Central memory CD8-positive, alpha-beta T cell (primary cell): ENCODE data around the gene UBFD1.
A peak's percentile ranks its signal among the peaks of the same experiment; 100 is the strongest.
"Not testable (repeated sequence)": the region's sequence is repeated elsewhere in the genome, so short reads cannot be mapped to it uniquely, and the experiment has no call there.

ENCODE experiments used
- ATAC-seq: fragments of 150-1000 bp; cut with Tn5 transposase; replicated peaks from 2 replicates; pipeline ENCODE4 v1.10.0; 2022; ENCODE audit warnings: mild to moderate bottlenecking, moderate FRiP score, moderate number of reproducible peaks; ENCODE audit not compliant: poor library complexity, severe bottlenecking; ENCODE audit errors: extremely low read depth
- DNase-seq, 2 donors: peaks; one replicate each; pipeline ENCODE4 v3.0.0; 2021; ENCODE audit warnings: low spot score in 2 of 2
- H3K27ac Mint-ChIP-seq: one replicate; pipeline ENCODE4 v1.8.0; 2022; ENCODE audit warnings: low read depth, mild to moderate bottlenecking, moderate library complexity, mixed read lengths
- H3K27me3 Mint-ChIP-seq: one replicate; pipeline ENCODE4 v1.8.0; 2022; ENCODE audit warnings: mixed read lengths
- H3K36me3 Mint-ChIP-seq: one replicate; pipeline ENCODE4 v1.8.0; 2022; ENCODE audit warnings: mild to moderate bottlenecking, moderate library complexity, mixed read lengths; ENCODE audit not compliant: insufficient read depth
- H3K4me1 Mint-ChIP-seq: one replicate; pipeline ENCODE4 v1.8.0; 2022; ENCODE audit warnings: mixed read lengths
- H3K4me3 Mint-ChIP-seq: one replicate; pipeline ENCODE4 v1.8.0; 2022; ENCODE audit warnings: mild to moderate bottlenecking, moderate library complexity, mixed read lengths
- H3K9me3 Mint-ChIP-seq: one replicate; pipeline ENCODE4 v1.8.0; 2022; ENCODE audit warnings: mixed read lengths

The UBFD1 gene, protein sequence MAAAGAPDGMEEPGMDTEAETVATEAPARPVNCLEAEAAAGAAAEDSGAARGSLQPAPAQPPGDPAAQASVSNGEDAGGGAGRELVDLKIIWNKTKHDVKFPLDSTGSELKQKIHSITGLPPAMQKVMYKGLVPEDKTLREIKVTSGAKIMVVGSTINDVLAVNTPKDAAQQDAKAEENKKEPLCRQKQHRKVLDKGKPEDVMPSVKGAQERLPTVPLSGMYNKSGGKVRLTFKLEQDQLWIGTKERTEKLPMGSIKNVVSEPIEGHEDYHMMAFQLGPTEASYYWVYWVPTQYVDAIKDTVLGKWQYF

DNA sequence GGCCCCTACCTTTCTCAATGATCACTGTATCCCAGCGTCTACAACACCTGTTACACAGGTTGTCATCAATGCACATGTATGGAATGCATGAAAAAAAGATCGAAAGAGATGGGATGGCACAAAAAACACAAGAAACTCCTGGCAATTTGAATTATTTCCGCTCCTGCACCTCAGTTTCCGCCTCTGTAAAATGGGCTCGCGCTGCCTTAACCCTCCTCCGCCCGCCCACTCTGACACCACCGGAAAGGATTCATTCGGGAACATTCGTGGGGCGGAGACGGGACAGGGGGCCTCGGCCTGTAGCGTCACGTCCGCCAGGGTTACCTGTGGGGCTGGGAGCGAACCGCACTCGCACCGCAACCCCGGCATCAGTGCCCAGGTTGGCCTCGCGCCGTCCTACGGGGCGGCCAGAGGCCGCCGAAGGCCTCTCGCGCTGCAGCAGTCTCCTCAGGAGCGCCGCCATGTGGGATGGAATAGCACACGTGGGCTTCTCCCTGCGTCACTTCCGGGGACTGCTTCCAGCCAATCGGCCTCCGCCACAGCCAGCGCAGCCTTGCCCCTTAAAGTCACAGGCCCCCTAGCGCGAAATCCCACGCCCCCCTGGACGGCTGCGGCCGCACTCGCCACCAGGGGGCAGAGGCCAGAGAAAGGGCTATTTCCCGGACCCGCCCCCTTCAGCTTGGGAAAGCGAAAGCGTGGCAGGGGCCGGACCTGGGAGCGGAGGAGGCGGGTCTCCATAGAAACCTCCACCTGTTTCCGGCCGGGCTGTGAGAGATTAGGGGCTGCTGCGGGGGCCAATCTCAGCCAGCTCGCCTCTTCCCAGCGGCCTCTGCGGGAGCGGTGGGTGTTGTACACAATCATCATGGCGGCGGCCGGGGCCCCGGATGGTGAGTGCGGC is at the start of gene UBFD1, which contains the start of gene EARS2:
UBFD1 (plus strand) TSS at position 847 of the 898 bp plus-strand sequence; CDS start at position 863, 16 bp downstream.
EARS2 (minus strand) TSS at position 470 of the 898 bp plus-strand sequence; CDS start at position 463, 7 bp downstream.
- ATAC-seq: peak; percentile 95
- H3K36me3 Mint-ChIP-seq: peaks cover 27% of the 10 kb centered on the region
- H3K4me1 Mint-ChIP-seq: peaks cover 22% of the 10 kb centered on the region
- H3K4me3 Mint-ChIP-seq: peak within 1 kb of the TSS; percentile 95
- H3K27me3 Mint-ChIP-seq: no peaks in the 10 kb centered on the region
- H3K9me3 Mint-ChIP-seq: no peaks in the 10 kb centered on the region
- DNase-seq: peak; percentile 91 to 95
- H3K27ac Mint-ChIP-seq: peak within 1 kb of the TSS; percentile 90

DNA sequence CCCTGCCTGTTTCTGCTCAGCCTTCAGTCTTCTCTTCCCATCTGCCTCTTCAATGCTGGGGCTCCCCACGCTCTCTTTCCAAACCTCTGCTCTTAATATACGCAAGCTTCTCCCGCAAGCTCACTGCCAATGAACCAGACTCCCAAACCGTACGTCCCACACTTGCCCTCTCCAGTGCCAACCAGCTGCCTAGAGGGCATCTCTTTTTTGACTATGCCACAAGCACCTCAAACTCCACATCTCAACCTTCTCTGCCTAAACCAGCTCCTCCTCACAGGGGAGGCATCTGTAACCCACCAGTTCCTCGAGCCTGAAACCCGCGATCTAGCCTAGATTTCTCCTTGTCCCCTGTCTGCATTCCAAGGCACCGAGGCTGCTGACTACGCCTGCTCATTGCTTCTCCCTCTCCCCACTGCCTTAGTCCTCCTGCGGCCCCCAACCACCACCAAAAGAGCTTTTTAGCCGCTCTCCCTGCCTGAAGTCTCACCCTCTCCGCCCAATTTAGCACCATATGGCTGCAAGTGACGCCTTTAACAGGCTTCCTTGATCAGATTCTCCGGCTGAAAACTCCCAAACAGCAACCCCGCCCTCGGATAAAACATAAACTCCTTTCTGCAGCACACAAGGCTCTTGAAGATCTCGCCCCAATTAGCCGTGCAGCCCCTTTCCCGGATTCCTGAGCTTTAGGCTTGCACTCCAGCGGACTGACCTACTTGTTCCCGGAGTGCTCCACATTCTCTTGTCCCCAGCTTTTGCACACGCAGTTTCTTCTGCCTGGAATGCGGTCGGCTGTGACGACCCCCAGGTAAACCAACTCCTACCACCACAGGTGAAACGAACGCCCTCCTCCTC is 48.7 kb upstream of the UBFD1 start:
- Mint-ChIP-seq H3K4me3 (peak overlapping the region; percentile 92), H3K27me3 (no peaks in the 10 kb centered on the region), H3K27ac (peak overlapping the region; percentile 99), H3K36me3 (peaks cover 28% of the 10 kb centered on the region), H3K9me3 (no peaks in the 10 kb centered on the region), H3K4me1 (peaks cover 58% of the 10 kb centered on the region)
- no peak for DNase-seq
- no peak for ATAC-seq

DNA sequence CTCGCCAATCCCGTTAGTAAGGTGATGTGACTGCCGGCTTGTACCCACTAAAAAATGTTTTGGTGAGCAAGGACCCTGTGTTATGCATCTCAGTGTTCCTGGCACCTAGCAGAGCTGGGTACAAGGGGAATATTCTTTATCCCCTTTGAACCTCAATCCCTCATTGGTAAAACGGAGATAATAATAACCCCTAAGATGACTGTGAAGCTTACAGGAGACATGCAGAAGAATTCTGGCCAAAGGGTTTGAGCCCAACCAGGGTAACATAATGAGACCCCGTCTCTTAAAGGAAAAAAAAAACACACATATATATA is 48.1 kb upstream of the UBFD1 start:
- Mint-ChIP-seq H3K36me3 (peaks cover 24% of the 10 kb centered on the region), H3K27me3 (no peaks in the 10 kb centered on the region), H3K4me3 (peak overlapping the region; percentile 92), H3K27ac (peak overlapping the region; percentile 99), H3K9me3 (no peaks in the 10 kb centered on the region), H3K4me1 (peaks cover 58% of the 10 kb centered on the region)
- DNase-seq (no peak), ATAC-seq (no peak)

DNA sequence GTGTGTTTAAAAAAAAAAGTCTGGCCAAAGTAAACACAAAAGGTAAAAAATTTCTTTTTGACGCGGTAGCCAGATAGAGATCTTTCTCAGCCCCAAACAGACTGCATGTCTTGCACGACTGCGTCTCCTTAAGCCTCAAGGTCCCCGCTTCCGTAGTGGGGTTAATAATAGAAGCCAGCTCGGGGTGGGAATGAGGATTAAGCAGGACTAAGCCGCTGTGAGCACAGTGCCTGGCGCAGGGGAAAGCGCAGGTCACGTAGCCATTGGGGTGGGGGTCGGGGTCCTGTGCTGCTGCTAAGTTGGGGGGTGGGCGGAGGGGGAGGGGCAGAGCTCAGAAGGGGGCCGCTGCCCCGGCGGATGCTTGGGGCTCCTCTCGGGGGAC is 47.8 kb upstream of the UBFD1 start:
- H3K9me3 Mint-ChIP-seq: no peaks in the 10 kb centered on the region
- peak overlapping the region; percentile 92 for H3K4me3 Mint-ChIP-seq
- no peaks in the 10 kb centered on the region for H3K27me3 Mint-ChIP-seq
- peak overlapping the region; percentile 99 for H3K27ac Mint-ChIP-seq
- DNase-seq: peak; percentile 28 to 61
- peaks cover 58% of the 10 kb centered on the region for H3K4me1 Mint-ChIP-seq
- peaks cover 23% of the 10 kb centered on the region for H3K36me3 Mint-ChIP-seq
- peak; percentile 63 for ATAC-seq

DNA sequence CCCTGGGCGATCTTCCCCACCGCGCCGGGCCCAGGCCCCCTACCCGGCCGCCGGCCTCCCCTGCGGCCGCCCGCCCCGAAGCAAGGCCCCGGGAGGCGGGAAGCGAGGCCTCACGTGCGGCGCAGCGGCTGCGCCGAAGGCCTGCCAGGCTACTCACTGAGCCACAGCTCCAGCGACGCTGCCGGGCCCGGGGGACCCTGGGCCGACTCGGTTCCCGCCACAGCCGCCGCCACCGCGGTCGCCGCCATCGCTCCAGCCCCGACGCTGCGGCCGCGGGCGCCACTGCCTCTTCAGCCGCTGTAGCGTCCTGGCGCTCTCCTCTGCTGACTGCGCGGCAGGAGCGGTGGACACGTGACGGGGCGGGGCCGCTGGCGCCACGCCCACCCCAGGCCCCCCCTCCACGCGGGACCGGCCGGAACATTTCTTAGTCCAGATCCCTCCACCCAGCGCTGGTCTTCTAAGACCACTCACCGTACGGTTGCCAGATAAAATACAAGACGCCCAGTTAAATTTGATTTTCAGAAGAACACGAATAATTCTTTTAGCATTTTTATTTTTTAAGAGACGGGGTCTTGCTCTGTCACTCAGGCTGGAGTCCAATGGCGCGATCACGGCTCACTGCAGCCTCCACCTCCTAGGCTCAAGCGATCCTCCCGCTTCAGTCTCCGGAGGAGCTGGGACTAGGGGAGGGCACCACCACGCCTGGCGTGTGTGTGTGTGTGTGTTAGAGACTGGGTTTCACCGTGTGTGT is 47.2 kb upstream of the UBFD1 start, which contains the start of gene GGA2:
GGA2 (minus strand) TSS at position 331 of the 751 bp plus-strand sequence; CDS start at position 248, 83 bp downstream.
- peaks cover 57% of the 10 kb centered on the region for H3K4me1 Mint-ChIP-seq
- peak within 1 kb of the TSS; percentile 99 for H3K27ac Mint-ChIP-seq
- H3K27me3 Mint-ChIP-seq: no peaks in the 10 kb centered on the region
- DNase-seq: peak; percentile 56 to 63
- peak; percentile 81 for ATAC-seq
- peak within 1 kb of the TSS; percentile 92 for H3K4me3 Mint-ChIP-seq
- no peaks in the 10 kb centered on the region for H3K9me3 Mint-ChIP-seq
- H3K36me3 Mint-ChIP-seq: peaks cover 19% of the 10 kb centered on the region

DNA sequence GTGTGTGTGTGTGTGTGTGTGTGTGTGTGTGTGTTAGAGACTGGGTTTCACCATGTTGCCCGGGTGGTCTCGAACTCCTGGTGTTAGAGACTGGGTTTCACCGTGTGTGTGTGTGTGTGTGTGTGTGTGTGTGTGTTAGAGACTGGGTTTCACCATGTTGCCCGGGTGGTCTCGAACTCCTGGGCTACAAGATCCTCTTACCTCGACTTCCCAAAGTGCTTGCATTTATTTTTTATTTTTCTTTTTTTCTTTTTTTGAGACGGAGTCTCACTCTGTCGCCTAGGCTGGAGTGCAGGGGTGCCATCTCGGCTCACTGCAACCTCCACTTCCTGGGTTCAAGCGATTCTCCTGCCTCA is 46.6 kb upstream of the UBFD1 start:
- H3K4me1 Mint-ChIP-seq: peaks cover 59% of the 10 kb centered on the region
- not testable (repeated sequence) for ATAC-seq, DNase-seq, H3K27me3 Mint-ChIP-seq, H3K9me3 Mint-ChIP-seq
- peaks cover 20% of the 10 kb centered on the region for H3K36me3 Mint-ChIP-seq
- H3K27ac Mint-ChIP-seq: peak overlapping the region; percentile 90
- peak overlapping the region; percentile 92 for H3K4me3 Mint-ChIP-seq

DNA sequence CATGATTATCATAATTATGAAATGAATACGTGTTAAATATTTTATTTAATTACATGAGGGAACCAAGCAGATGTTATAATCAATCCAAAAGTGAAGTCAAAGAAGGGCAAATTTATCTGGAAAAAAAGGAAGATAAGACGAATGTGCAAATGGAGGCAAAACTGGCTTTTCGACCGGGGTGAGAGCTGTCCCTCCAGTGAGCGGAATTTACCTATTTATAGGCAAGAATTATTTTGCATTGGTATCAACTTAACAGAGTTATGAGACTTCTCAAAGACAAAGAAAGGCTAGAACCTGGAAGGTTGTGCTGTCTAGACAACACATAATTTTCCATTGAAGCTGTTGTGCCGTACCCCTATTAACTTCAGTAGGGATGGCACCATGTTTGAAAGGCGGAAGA is 45.8 kb upstream of the UBFD1 start:
- Mint-ChIP-seq H3K36me3 (peaks cover 18% of the 10 kb centered on the region), H3K4me1 (peaks cover 59% of the 10 kb centered on the region), H3K9me3 (no peaks in the 10 kb centered on the region), H3K27ac (peak overlapping the region; percentile 90), H3K27me3 (no peaks in the 10 kb centered on the region), H3K4me3 (peak overlapping the region; percentile 92)
- no peak for ATAC-seq
- no peak for DNase-seq

DNA sequence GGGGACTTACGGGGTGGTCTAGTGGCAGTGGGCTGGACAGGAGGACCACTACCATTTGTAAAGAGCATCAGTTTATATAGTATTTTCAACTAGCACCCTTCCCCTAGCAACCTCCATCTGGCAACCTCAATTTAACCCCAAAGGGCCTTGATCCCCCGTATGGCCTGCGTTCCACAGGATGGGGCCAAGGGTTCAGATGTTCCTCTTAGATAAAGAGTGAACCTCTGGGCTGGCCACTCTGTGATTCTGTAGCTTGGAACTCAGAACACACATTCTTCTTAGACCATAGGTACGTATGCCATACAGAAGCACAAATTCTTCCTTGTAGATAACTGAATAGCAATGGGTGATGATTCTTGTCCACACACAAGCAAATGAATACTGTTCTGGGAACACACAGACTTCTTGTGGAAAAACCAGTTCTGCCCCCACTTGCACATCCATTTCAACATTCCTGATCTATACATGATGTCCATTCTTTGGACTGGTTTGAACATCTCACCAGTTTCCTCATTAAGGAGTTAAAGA is 45.3 kb upstream of the UBFD1 start:
- Mint-ChIP-seq H3K4me3 (no peak overlapping the region), H3K27ac (no peak overlapping the region), H3K4me1 (peaks cover 55% of the 10 kb centered on the region), H3K27me3 (no peaks in the 10 kb centered on the region), H3K9me3 (no peaks in the 10 kb centered on the region), H3K36me3 (peaks cover 14% of the 10 kb centered on the region)
- ATAC-seq (no peak), DNase-seq (no peak)

DNA sequence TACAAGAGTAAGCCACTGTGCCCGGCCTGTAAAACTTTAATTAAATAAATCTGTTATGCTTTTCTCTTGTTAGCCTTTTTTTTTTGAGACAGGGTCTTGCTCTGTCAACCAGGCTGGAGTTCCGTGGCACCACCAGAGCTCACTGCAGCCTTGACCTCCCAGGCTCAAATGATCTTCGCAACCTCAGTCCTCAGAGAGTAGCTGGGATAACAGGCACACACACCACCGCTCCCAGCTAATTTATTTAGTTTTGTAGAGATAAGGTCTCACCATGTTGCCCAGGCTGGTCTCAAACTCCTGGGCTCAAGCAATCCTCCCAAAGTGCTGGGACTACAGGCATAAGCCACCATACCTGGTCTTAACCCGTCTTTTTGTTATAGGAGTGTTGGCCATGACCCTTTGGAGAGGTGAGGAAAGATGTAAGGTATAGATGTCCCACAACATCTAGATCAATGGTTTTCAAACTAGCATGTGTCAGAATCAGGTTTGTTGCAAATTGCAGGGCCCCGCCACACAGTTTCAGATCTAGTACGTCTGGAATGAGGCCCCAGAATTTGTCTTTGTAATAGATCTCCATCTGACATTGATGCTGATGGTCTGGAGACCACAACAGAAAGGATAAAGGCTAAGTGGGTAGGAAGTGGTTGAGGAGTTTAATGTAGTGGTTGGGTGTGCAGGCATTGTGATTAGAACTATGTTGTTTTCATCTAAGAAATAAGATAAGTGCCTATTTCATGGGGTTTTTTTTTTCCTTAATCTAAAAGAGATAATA is 43.0 kb upstream of the UBFD1 start:
- no peaks in the 10 kb centered on the region for H3K9me3 Mint-ChIP-seq
- H3K27me3 Mint-ChIP-seq: no peaks in the 10 kb centered on the region
- H3K36me3 Mint-ChIP-seq: peaks cover 11% of the 10 kb centered on the region
- ATAC-seq (peak; percentile 63), DNase-seq (peak in 1 of 2 donors; percentile 49)
- H3K27ac Mint-ChIP-seq: peak overlapping the region; percentile 52
- peaks cover 40% of the 10 kb centered on the region for H3K4me1 Mint-ChIP-seq
- peak overlapping the region; percentile 39 for H3K4me3 Mint-ChIP-seq

DNA sequence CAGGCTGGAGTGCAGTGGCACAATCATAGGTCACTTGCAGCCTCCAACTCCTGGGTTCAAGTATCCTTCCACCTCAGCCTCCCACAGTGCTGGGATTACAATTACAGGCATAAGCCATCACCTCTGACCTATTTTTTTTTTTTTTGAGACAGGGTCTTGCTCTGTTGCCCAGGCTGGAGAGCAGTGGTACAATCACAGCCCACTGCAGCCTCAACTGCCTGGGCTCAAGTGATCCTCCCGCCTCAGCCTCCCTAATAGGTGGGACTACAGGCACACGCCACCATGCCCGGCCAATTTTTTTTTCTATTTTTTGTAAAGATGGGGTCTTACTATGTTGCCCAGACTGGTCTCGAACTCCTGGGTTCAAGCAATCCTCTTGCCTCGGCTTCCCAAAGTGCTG is 41.6 kb upstream of the UBFD1 start:
- H3K27ac Mint-ChIP-seq: peak overlapping the region; percentile 10

More for the DNA sequence above, 41.6 kb upstream of the UBFD1 start:
- Mint-ChIP-seq H3K9me3 (no peaks in the 10 kb centered on the region), H3K36me3 (peaks cover 6% of the 10 kb centered on the region), H3K4me3 (peak overlapping the region; percentile 13), H3K4me1 (peaks cover 32% of the 10 kb centered on the region), H3K27me3 (no peaks in the 10 kb centered on the region)
- ATAC-seq (no peak), DNase-seq (no peak)
